ACC112 (cell line): ENCODE results near the gene TMEM255B.

ENCODE experiments used
- H2AFZ ChIP-seq: fragments of 200-600 bp; sonication (generic); one replicate; pipeline ENCODE4 v1.6.0; 2017; ENCODE audit warnings: antibody characterized with exemption, low read length; ENCODE audit not compliant: unreplicated experiment
- H3K27ac ChIP-seq: fragments of 200-600 bp; sonication (generic); 2 replicates; pipeline ENCODE4 v1.5.1; 2014; ENCODE audit warnings: low read depth, mild to moderate bottlenecking, antibody characterized with exemption, low read length, moderate library complexity
- H3K27me3 ChIP-seq: fragments of 200-600 bp; sonication (generic); 2 replicates; pipeline ENCODE4 v1.6.1; 2014; ENCODE audit warnings: mild to moderate bottlenecking, antibody characterized with exemption, low read length, moderate library complexity, mixed read lengths; ENCODE audit not compliant: insufficient read depth
- H3K36me3 ChIP-seq: fragments of 200-600 bp; sonication (generic); 2 replicates; pipeline ENCODE4 v1.6.1; 2016; ENCODE audit warnings: mild to moderate bottlenecking, antibody characterized with exemption, low read length, moderate library complexity, mixed read lengths; ENCODE audit not compliant: insufficient read depth
- H3K4me1 ChIP-seq: fragments of 200-600 bp; sonication (generic); one replicate; pipeline ENCODE4 v1.6.1; 2016; ENCODE audit warnings: low read length, mixed read lengths; ENCODE audit not compliant: insufficient read depth, unreplicated experiment, control insufficient read depth
- H3K4me3 ChIP-seq: fragments of 200-600 bp; sonication (generic); 2 replicates; pipeline ENCODE4 v1.5.1; 2014; ENCODE audit warnings: mild to moderate bottlenecking, low read depth, low read length
- H3K79me2 ChIP-seq: fragments of 200-600 bp; sonication (generic); one replicate; pipeline ENCODE4 v1.6.0; 2016; ENCODE audit warnings: low read length; ENCODE audit not compliant: control insufficient read depth, unreplicated experiment, insufficient read depth

TMEM255B gene

GRCh38 chr13:113849546-113849945 is 90.5 kb downstream of the TMEM255B start:
- peaks cover 28% of the 10 kb centered on the region for H3K79me2 ChIP-seq
- H3K4me3 ChIP-seq: no peak overlapping the region
- H3K36me3 ChIP-seq: no peaks in the 10 kb centered on the region
- no peaks in the 10 kb centered on the region for H3K27me3 ChIP-seq
- no peak overlapping the region for H3K27ac ChIP-seq
- peaks cover 3% of the 10 kb centered on the region for H3K4me1 ChIP-seq
- H2AFZ ChIP-seq: no peak overlapping the region

- no peak overlapping the region for H2AFZ ChIP-seq
- peaks cover 34% of the 10 kb centered on the region for H3K79me2 ChIP-seq
- H3K27ac ChIP-seq: no peak overlapping the region
- peaks cover 3% of the 10 kb centered on the region for H3K4me1 ChIP-seq
- no peaks in the 10 kb centered on the region for H3K36me3 ChIP-seq
- no peak overlapping the region for H3K4me3 ChIP-seq
- no peaks in the 10 kb centered on the region for H3K27me3 ChIP-seq
Measured at GRCh38 chr13:113849981-113850721, 91.1 kb downstream of the TMEM255B start.

- H3K79me2 ChIP-seq: peaks cover 42% of the 10 kb centered on the region
- H3K4me3 ChIP-seq: no peak overlapping the region
- H2AFZ ChIP-seq: no peak overlapping the region
- H3K4me1 ChIP-seq: peaks cover 3% of the 10 kb centered on the region
- H3K27me3 ChIP-seq: no peaks in the 10 kb centered on the region
- H3K36me3 ChIP-seq: no peaks in the 10 kb centered on the region
- H3K27ac ChIP-seq: no peak overlapping the region
Measured at GRCh38 chr13:113850722-113851479, 91.9 kb downstream of the TMEM255B start.

- Histone ChIP-seq H3K79me2 (peaks cover 47% of the 10 kb centered on the region), H3K36me3 (no peaks in the 10 kb centered on the region), H2AFZ (no peak overlapping the region), H3K4me1 (peaks cover 5% of the 10 kb centered on the region), H3K4me3 (no peak overlapping the region), H3K27me3 (no peaks in the 10 kb centered on the region), H3K27ac (no peak overlapping the region)
Measured at GRCh38 chr13:113851480-113851803, 92.4 kb downstream of the TMEM255B start.

GRCh38 chr13:113851826-113852535 is 93.0 kb downstream of the TMEM255B start:
- peaks cover 10% of the 10 kb centered on the region for H3K4me1 ChIP-seq
- no peaks in the 10 kb centered on the region for H3K27me3 ChIP-seq
- H2AFZ ChIP-seq: no peak overlapping the region
- peaks cover 49% of the 10 kb centered on the region for H3K79me2 ChIP-seq
- no peak overlapping the region for H3K27ac ChIP-seq
- H3K4me3 ChIP-seq: no peak overlapping the region
- no peaks in the 10 kb centered on the region for H3K36me3 ChIP-seq

GRCh38 chr13:113852536-113853517 is 93.8 kb downstream of the TMEM255B start:
- Histone ChIP-seq H3K27ac (no peak overlapping the region), H2AFZ (no peak overlapping the region), H3K27me3 (no peaks in the 10 kb centered on the region), H3K4me1 (peaks cover 15% of the 10 kb centered on the region), H3K4me3 (no peak overlapping the region), H3K79me2 (peaks cover 51% of the 10 kb centered on the region), H3K36me3 (no peaks in the 10 kb centered on the region)

- peaks cover 52% of the 10 kb centered on the region for H3K79me2 ChIP-seq
- no peak overlapping the region for H2AFZ ChIP-seq
- no peak overlapping the region for H3K27ac ChIP-seq
- H3K27me3 ChIP-seq: no peaks in the 10 kb centered on the region
- no peaks in the 10 kb centered on the region for H3K36me3 ChIP-seq
- H3K4me1 ChIP-seq: peaks cover 15% of the 10 kb centered on the region
- H3K4me3 ChIP-seq: no peak overlapping the region
Measured at GRCh38 chr13:113853518-113854237, 94.7 kb downstream of the TMEM255B start.

GRCh38 chr13:113854238-113855011 is 95.4 kb downstream of the TMEM255B start:
- no peak overlapping the region for H3K27ac ChIP-seq
- no peaks in the 10 kb centered on the region for H3K36me3 ChIP-seq
- H3K79me2 ChIP-seq: peaks cover 53% of the 10 kb centered on the region
- no peak overlapping the region for H2AFZ ChIP-seq
- H3K4me1 ChIP-seq: peaks cover 13% of the 10 kb centered on the region
- no peak overlapping the region for H3K4me3 ChIP-seq
- H3K27me3 ChIP-seq: no peaks in the 10 kb centered on the region
